AG09309 (cell line): ENCODE data around the gene TRMT6.

Experiments used
- DNase-seq: peaks from one replicate; pipeline ENCODE4 v3.0.0-alpha.2; 2010; ENCODE audit warnings: low read depth
- H3K4me3 ChIP-seq: 2 replicates; pipeline ENCODE4 v1.5.1; 2011; ENCODE audit warnings: mild to moderate bottlenecking, low read depth, low read length, moderate library complexity; ENCODE audit not compliant: control insufficient read depth
- TF ChIP-seq, protein P1 (sequence below): IDR thresholded peaks from 2 replicates; pipeline ENCODE4 v1.5.1; 2011; ENCODE audit warnings: mild to moderate bottlenecking, low read depth, low read length, inconsistent platforms; ENCODE audit not compliant: insufficient read depth, control insufficient read depth; ENCODE audit errors: missing control alignments

TRMT6 gene

DNA sequence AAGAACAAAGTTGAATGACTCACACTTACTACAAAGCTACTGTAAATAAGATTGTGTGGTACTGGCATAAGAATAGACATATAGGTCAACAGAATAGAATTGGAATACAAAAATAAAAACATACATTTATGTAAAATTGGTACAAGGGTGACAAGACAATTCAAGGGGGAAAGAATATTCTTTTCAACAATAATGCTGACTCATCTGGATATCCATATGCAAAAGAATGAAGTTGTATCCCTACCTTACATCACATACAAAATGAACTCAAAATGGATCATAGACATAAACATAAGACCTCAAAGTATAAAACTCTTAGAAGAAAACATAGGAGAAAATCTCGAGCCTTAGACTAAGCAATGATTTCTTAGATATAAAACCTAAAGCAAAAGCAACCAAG is 50.9 kb downstream of the TRMT6 start:
- H3K4me3 ChIP-seq: no peak overlapping the region
- TF ChIP-seq, protein P1, sequence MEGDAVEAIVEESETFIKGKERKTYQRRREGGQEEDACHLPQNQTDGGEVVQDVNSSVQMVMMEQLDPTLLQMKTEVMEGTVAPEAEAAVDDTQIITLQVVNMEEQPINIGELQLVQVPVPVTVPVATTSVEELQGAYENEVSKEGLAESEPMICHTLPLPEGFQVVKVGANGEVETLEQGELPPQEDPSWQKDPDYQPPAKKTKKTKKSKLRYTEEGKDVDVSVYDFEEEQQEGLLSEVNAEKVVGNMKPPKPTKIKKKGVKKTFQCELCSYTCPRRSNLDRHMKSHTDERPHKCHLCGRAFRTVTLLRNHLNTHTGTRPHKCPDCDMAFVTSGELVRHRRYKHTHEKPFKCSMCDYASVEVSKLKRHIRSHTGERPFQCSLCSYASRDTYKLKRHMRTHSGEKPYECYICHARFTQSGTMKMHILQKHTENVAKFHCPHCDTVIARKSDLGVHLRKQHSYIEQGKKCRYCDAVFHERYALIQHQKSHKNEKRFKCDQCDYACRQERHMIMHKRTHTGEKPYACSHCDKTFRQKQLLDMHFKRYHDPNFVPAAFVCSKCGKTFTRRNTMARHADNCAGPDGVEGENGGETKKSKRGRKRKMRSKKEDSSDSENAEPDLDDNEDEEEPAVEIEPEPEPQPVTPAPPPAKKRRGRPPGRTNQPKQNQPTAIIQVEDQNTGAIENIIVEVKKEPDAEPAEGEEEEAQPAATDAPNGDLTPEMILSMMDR: no peak
- no peak for DNase-seq

GRCh38 chr20:5895626-5896025 is 54.7 kb downstream of the TRMT6 start:
- TF ChIP-seq, protein P1: no peak
- H3K4me3 ChIP-seq: no peak overlapping the region
- no peak for DNase-seq

- no peak for DNase-seq
- TF ChIP-seq, protein P1: no peak
- no peak overlapping the region for H3K4me3 ChIP-seq
Measured at GRCh38 chr20:5893621-5894020, 56.7 kb downstream of the TRMT6 start.

DNA sequence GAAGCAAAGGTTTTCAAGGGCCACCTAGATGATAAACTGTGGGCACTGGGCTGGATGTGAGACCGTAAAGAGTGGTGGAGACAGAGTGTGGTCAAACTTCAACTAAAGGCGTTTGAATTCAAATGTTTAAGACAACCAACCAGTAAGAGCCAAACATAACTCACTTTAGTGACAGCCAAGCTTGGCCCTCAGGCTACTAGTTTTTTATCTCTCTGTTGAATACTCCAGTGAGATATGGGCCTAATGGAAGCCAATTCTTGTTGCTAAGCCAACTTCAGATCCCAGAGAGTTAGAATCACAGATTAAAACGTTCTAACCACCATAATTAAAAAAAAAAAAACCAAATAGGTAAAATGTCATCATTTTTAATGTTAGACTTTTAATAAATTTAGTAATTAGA is 57.3 kb downstream of the TRMT6 start:
- TF ChIP-seq, protein P1: no peak
- no peak for DNase-seq
- no peak overlapping the region for H3K4me3 ChIP-seq

DNA sequence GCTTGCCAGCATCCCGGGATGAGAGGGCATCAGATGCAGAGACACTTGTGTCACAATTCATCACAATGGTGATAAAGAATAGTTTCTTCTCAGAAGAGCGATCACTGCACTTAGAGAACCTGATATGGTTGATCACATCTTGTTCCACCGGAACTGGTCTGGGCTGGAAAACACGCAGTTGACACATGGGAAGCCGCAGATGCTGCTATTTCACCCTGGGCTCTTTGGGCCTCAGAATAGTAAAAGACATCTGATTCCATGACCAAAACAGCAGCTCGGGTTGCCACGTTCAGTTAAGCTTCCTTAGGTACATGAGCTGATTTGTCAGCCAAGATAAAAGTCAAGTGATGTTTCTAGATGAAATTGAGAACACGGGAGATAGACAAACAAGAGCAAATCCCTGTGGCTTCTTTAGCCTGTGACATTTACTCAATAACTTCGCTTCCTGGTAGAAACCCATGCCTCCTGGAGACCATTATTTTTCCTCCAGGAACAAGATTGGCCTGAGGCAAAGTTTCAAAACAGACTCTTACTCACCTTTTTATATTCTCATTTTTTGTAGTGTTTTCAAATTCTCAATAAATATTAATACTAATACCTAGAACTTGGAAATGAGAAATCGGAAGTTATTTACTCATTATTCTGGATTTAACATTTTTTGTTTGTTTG is 59.4 kb downstream of the TRMT6 start:
- no peak for DNase-seq
- TF ChIP-seq, protein P1: no peak
- H3K4me3 ChIP-seq: no peak overlapping the region

GRCh38 chr20:5888041-5888440 is 62.3 kb downstream of the TRMT6 start:
- TF ChIP-seq, protein P1: no peak
- H3K4me3 ChIP-seq: no peak overlapping the region
- no peak for DNase-seq
